H1 (cell line): Measurements from ENCODE around the gene ATP5ME. TPM values are rescaled to one million over a fixed set of nuclear protein-coding genes. Genes with fewer than 3 reads are reported as not detected.

Experiments
- CTCF ChIA-PET: fragments of 300-600 bp; sonication (Branson Sonifier 250); formaldehyde crosslinking; loops from one replicate; lab custom pipeline; 2021; ENCODE audit not compliant: partially characterized antibody; lab: Charles Lee
- POLR2A ChIA-PET: fragments of 300-600 bp; sonication (Branson Sonifier 250); formaldehyde crosslinking; loops from one replicate; lab custom pipeline; 2021; ENCODE audit warnings: inconsistent platforms; ENCODE audit not compliant: partially characterized antibody; lab: Charles Lee
- DNase-seq, 2 experiments: peaks; one replicate each; pipeline versions ENCODE4 v3.0.0 to v3.0.0-alpha.2; 2010 to 2022; ENCODE audit warnings: low spot score in 2 of 2, low read depth in 1 of 2, mixed read lengths in 1 of 2
- FAIRE-seq: peaks from 2 replicates; lab custom pipeline; 2011; peaks lifted over from hg19 to GRCh38; lab: Jason Lieb, UNC
- H2AFZ ChIP-seq: 2 replicates; pipeline ENCODE4 v1.8.1; 2012; ENCODE audit warnings: low read length, inconsistent platforms
- H2AK5ac ChIP-seq: 2 replicates; pipeline ENCODE4 v1.6.1; 2013; ENCODE audit warnings: low read depth, low read length
- H2BK120ac ChIP-seq: replicated peaks from 2 replicates; pipeline ENCODE3; 2013; ENCODE audit warnings: low read depth, low read length, inconsistent platforms
- H2BK12ac ChIP-seq: 2 replicates; pipeline ENCODE4 v1.6.1; 2013; ENCODE audit warnings: low read depth, low read length
- H2BK15ac ChIP-seq: 2 replicates; pipeline ENCODE4 v1.6.1; 2013; ENCODE audit warnings: low read length
- H2BK20ac ChIP-seq: 2 replicates; pipeline ENCODE4 v1.6.1; 2013; ENCODE audit warnings: low read length
- H2BK5ac ChIP-seq: 2 replicates; pipeline ENCODE4 v1.6.1; 2013; ENCODE audit warnings: low read depth, low read length
- H3K14ac ChIP-seq: 2 replicates; pipeline ENCODE4 v1.6.1; 2013; ENCODE audit warnings: inconsistent platforms; ENCODE audit not compliant: insufficient read length
- H3K18ac ChIP-seq: 2 replicates; pipeline ENCODE4 v1.6.1; 2013; ENCODE audit warnings: low read length; ENCODE audit errors: extremely low read depth
- H3K23ac ChIP-seq: 2 replicates; pipeline ENCODE4 v1.6.1; 2013; ENCODE audit warnings: inconsistent platforms; ENCODE audit not compliant: insufficient read length
- H3K23me2 ChIP-seq: 2 replicates; pipeline ENCODE4 v1.6.1; 2013; ENCODE audit warnings: low read depth, low read length
- H3K27ac ChIP-seq: 2 replicates; pipeline ENCODE4 v1.6.1; 2011; ENCODE audit warnings: low read depth, low read length, inconsistent platforms
- H3K27me3 ChIP-seq, 4 experiments: replicated peaks in 1 of 4; 1 replicate in 1 of 4; 2 replicates in 3 of 4; pipeline versions ENCODE4 v1.6.1 to v1.8.1; 2011 to 2013; ENCODE audit warnings: low read length in 3 of 4, mild to moderate bottlenecking in 3 of 4, inconsistent platforms in 2 of 4, mixed read lengths in 2 of 4, moderate library complexity in 1 of 4; ENCODE audit not compliant: control insufficient read depth in 3 of 4, insufficient read depth in 3 of 4; ENCODE audit errors: extremely low read depth in 1 of 4
- H3K36me3 ChIP-seq, 4 experiments: 2 replicates each; pipeline versions ENCODE4 v1.6.1 to v1.8.1; 2011 to 2013; ENCODE audit warnings: mild to moderate bottlenecking in 4 of 4, low read length in 3 of 4, moderate library complexity in 2 of 4, control low read depth in 1 of 4, inconsistent platforms in 1 of 4; ENCODE audit not compliant: insufficient read depth in 4 of 4, control insufficient read depth in 2 of 4
- H3K4ac ChIP-seq: replicated peaks from 2 replicates; pipeline ENCODE3; 2013; ENCODE audit warnings: low read length, low read depth, mixed read lengths, inconsistent platforms; ENCODE audit not compliant: insufficient read length
- H3K4me1 ChIP-seq, 4 experiments: replicated peaks in 1 of 4; 1 replicate in 1 of 4; 2 replicates in 3 of 4; pipeline versions ENCODE4 v1.6.1 to v1.8.1; 2011 to 2013; ENCODE audit warnings: low read length in 3 of 4, inconsistent platforms in 2 of 4, mixed read lengths in 1 of 4; ENCODE audit not compliant: insufficient read depth in 4 of 4, control insufficient read depth in 3 of 4
- H3K4me2 ChIP-seq, 2 experiments: 2 replicates each; pipeline versions ENCODE4 v1.6.1 to v1.8.1; 2011 to 2013; ENCODE audit warnings: low read depth in 2 of 2, low read length in 2 of 2, control low read depth in 1 of 2, inconsistent platforms in 1 of 2, mild to moderate bottlenecking in 1 of 2; ENCODE audit not compliant: insufficient read depth in 1 of 2
- H3K4me3 ChIP-seq, 4 experiments: fragments of 200-600, 300-600 bp in 1 of 4; sonication (generic), shearing (Covaris generic), sonication (Bioruptor Twin) in 1 of 4; 2 replicates each; pipeline versions ENCODE4 v1.5.1 to v1.8.1; 2011 to 2016; ENCODE audit warnings: low read length in 4 of 4, low read depth in 3 of 4, control low read depth in 2 of 4, inconsistent platforms in 2 of 4, mild to moderate bottlenecking in 2 of 4, mixed read lengths in 1 of 4, moderate library complexity in 1 of 4; ENCODE audit not compliant: insufficient read depth in 2 of 4; ENCODE audit errors: extremely low read depth in 1 of 4
- H3K56ac ChIP-seq: replicated peaks from 2 replicates; pipeline ENCODE3; 2013; ENCODE audit warnings: low read depth, mild to moderate bottlenecking, mixed read lengths, low read length, inconsistent platforms; ENCODE audit not compliant: insufficient read length
- H3K79me1 ChIP-seq: 2 replicates; pipeline ENCODE4 v1.6.1; 2013; ENCODE audit warnings: low read depth, low read length, control low read depth
- H3K79me2 ChIP-seq, 2 experiments: 2 replicates each; pipeline versions ENCODE4 v1.6.1 to v1.8.1; 2012 to 2013; ENCODE audit warnings: low read length in 2 of 2, mild to moderate bottlenecking in 2 of 2, inconsistent platforms in 1 of 2; ENCODE audit not compliant: insufficient read depth in 2 of 2, control insufficient read depth in 1 of 2
- H3K9ac ChIP-seq, 4 experiments: replicated peaks in 1 of 4; 1 replicate in 1 of 4; 2 replicates in 3 of 4; pipeline versions ENCODE4 v1.6.1 to v1.8.1; 2011 to 2013; ENCODE audit warnings: low read depth in 3 of 4, low read length in 3 of 4, control low read depth in 2 of 4, mild to moderate bottlenecking in 2 of 4, moderate library complexity in 2 of 4, inconsistent platforms in 1 of 4; ENCODE audit errors: extremely low read depth in 1 of 4
- H3K9me3 ChIP-seq, 2 experiments: 2 replicates each; pipeline versions ENCODE4 v1.6.1 to v1.8.1; 2012 to 2013; ENCODE audit warnings: mild to moderate bottlenecking in 2 of 2, moderate library complexity in 2 of 2, control low read depth in 1 of 2, inconsistent platforms in 1 of 2, low read depth in 1 of 2, low read length in 1 of 2, mixed read lengths in 1 of 2; ENCODE audit not compliant: insufficient read depth in 2 of 2
- H4K20me1 ChIP-seq, 2 experiments: replicated peaks in 1 of 2; 2 replicates each; pipeline versions ENCODE3 to v1.8.1; 2011 to 2013; ENCODE audit warnings: inconsistent platforms in 2 of 2, low read length in 2 of 2, mild to moderate bottlenecking in 1 of 2; ENCODE audit not compliant: insufficient read depth in 2 of 2, control insufficient read depth in 1 of 2
- H4K5ac ChIP-seq: 2 replicates; pipeline ENCODE4 v1.6.1; 2013; ENCODE audit warnings: low read length, low read depth, mixed read lengths, inconsistent platforms; ENCODE audit not compliant: insufficient read length
- H4K8ac ChIP-seq: 2 replicates; pipeline ENCODE4 v1.8.0; 2013; ENCODE audit warnings: mild to moderate bottlenecking, moderate library complexity, low read length, inconsistent platforms; ENCODE audit not compliant: insufficient read depth; ENCODE audit errors: extremely low read depth
- H4K91ac ChIP-seq: replicated peaks from 2 replicates; pipeline ENCODE3; 2013; ENCODE audit warnings: low read length, mixed read lengths, inconsistent platforms; ENCODE audit not compliant: insufficient read length
- GABPA ChIP-seq: IDR thresholded peaks from 2 replicates; pipeline ENCODE4 v1.6.1; 2011; ENCODE audit warnings: mild to moderate bottlenecking, low read length, moderate library complexity, borderline replicate concordance; ENCODE audit not compliant: insufficient read depth
- HDAC6 ChIP-seq: IDR thresholded peaks from one replicate; pipeline ENCODE4 v1.7.1; 2012; ENCODE audit warnings: low read depth, mild to moderate bottlenecking, inconsistent platforms, low read length, moderate library complexity
- MAFK ChIP-seq: IDR thresholded peaks from 2 replicates; pipeline ENCODE4 v1.6.1; 2012; ENCODE audit warnings: low read depth, mild to moderate bottlenecking, improper control_type of control experiment, low read length
- RAD21 ChIP-seq, 2 experiments: IDR thresholded peaks in 1 of 2; conservative IDR thresholded peaks in 1 of 2; 2 replicates each; pipeline ENCODE4 v1.6.1; 2011; ENCODE audit warnings: low read depth in 2 of 2, low read length in 2 of 2, improper control_type of control experiment in 1 of 2, inconsistent platforms in 1 of 2, mild to moderate bottlenecking in 1 of 2, moderate library complexity in 1 of 2
- RBBP5 ChIP-seq: IDR thresholded peaks from 2 replicates; pipeline ENCODE4 v1.7.1; 2012; ENCODE audit warnings: low read depth, mild to moderate bottlenecking, inconsistent platforms, low read length, moderate library complexity, borderline replicate concordance
- SIN3A ChIP-seq, 2 experiments: IDR thresholded peaks in 1 of 2; conservative IDR thresholded peaks in 1 of 2; 2 replicates each; pipeline ENCODE4 v1.6.1; 2011 to 2012; ENCODE audit warnings: low read length in 2 of 2, improper control_type of control experiment in 1 of 2, low read depth in 1 of 2, mild to moderate bottlenecking in 1 of 2
- SUZ12 ChIP-seq: fragments of 200-600 bp; sonication (generic); IDR thresholded peaks from 2 replicates; pipeline ENCODE4 v1.6.1; 2012; ENCODE audit warnings: mild to moderate bottlenecking, inconsistent platforms, low read length, moderate library complexity, mixed read lengths
- WGBS, 2 experiments: shearing (Covaris generic) in 1 of 2; methylation state at CpG; one replicate each; pipeline versions ENCODE4 v1.1.6 to v1.1.7; 2013 to 2015; ENCODE audit warnings: low lambda C conversion rate in 2 of 2, mixed read lengths in 2 of 2, inconsistent platforms in 1 of 2, low coverage in 1 of 2, missing lambda C conversion rate in 1 of 2; ENCODE audit not compliant: insufficient replicate concordance in 2 of 2, insufficient coverage in 1 of 2, insufficient read length in 1 of 2; ENCODE audit errors: extremely low coverage in 1 of 2, missing lambda C conversion rate in 1 of 2; 5-methylcytosine and 5-hydroxymethylcytosine counted together
- polyA plus RNA-seq, 7 experiments: library from polyadenylated mRNA; depleted of rRNA in 3 of 7; stranded (reverse) in 5 of 7; unstranded in 2 of 7; fragments of >200 nt in 5 of 7; fragments of 200-250 nt in 2 of 7; gene quantifications; 1 replicate in 5 of 7; 2 replicates in 1 of 7; 4 replicates in 1 of 7; pipeline versions ENCODE4 v1.2.1 to v1.2.3, GENCODE V29; 2011 to 2013; ENCODE audit warnings: missing spikeins in 2 of 7, mixed read lengths in 2 of 7
- total RNA-seq: library from RNA; stranded (reverse); fragmentation: NEBNext Ultra II Directional; extraction: Animal tissue kit (Norgen Biotek cat#: 25700); gene quantifications from 2 replicates; pipeline ENCODE4 v1.2.1, GENCODE V29; 2021
- TF ChIP-seq, protein P1 (sequence below): IDR thresholded peaks from 2 replicates; pipeline ENCODE4 v1.6.1; 2011; ENCODE audit warnings: low read length, improper control_type of control experiment

The ATP5ME gene
- total and polyA plus RNA-seq, 2 of the 8 experiments (the other 6 are each of a cell fraction or from before 2014, with no cell fraction given), result 375 to 450 TPM

DNA sequence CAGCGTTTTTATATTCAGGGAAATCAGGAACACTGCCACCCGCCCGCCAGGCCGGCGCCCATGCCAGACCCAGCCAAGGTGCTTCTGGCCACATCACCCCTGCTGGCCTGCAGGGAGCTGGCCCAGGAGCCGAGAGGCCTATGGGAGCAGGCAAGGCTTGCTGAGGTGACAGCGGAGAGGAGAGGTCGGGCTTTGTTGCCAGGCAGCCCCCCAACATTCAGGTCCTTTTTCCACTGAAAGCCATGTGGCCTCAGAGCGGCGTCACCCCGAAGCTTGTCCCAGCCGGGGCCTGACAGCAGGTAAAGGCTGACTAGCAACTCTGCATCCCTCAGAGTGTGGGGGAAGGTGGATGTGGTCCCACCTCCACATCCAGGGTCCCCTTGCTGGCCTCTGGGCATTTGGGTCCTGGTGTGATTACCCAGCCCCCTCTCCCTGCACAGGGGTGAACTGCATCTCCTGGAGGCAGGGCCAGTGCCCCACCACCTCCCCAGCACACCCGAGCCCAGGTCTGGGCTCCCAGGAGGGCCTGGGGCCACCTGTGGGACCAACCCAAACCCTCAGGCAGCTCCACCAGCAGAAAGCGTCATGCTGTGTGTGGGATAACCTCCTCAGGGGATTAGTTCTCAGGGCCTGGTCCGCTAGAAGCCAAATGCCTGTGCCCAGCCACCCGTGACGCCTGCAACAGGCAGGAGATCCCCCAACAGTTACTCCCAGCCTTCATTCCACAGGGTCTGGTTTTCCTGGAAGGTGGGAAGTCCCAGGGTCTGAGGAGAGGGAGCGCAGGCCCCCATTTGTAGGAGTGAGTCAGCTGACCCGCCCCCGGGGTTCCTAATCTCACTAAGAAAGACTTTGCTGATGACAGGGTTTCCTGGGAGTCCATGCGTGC, 49.1 kb downstream of the ATP5ME start, which contains the start of gene PDE6B:
PDE6B (plus strand) TSS at position 869 of the 886 bp plus-strand sequence. CDS start 54 bp downstream, outside the sequence.
- Histone ChIP-seq H2AK5ac (no peak within 1 kb of the TSS), H3K36me3 (no peaks in the 10 kb centered on the region), H2BK12ac (peak within 1 kb of the TSS; percentile 89; the same call in 1 of the 2 replicates), H3K4me1 (peaks cover 0 to 18% (median 8%) of the 10 kb centered on the region in 4 experiments; a peak in 5 of 7 replicates), H4K20me1 (peaks cover 0 to 3% of the 10 kb centered on the region in 2 experiments), H4K5ac (no peak within 1 kb of the TSS), H3K56ac (no peak within 1 kb of the TSS), H2BK20ac (peak within 1 kb of the TSS; percentile 38; the same call in 1 of the 2 replicates), H2BK120ac (no peak within 1 kb of the TSS), H3K27ac (no peak within 1 kb of the TSS), H3K9me3 (no peaks in the 10 kb centered on the region), H3K4ac (peak within 1 kb of the TSS; percentile 75), H2BK5ac (peak within 1 kb of the TSS; percentile 24; the same call in 1 of the 2 replicates), H4K91ac (peak within 1 kb of the TSS; percentile 87), H4K8ac (peak within 1 kb of the TSS; percentile 62), H3K4me2 (0 out of 4 replicates have a peak within 1 kb of the TSS, but pooled peaks of 1 of the 2 experiments have one; percentile 10), H3K79me2 (no peaks in the 10 kb centered on the region), H3K23ac (no peak within 1 kb of the TSS), H3K27me3 (peaks cover 0 to 2% (median 0%) of the 10 kb centered on the region in 4 experiments; a peak in 1 of 7 replicates), H3K9ac (no peak within 1 kb of the TSS), H3K79me1 (no peaks in the 10 kb centered on the region; the same call in 1 of the 2 replicates), H2AFZ (no peak within 1 kb of the TSS), H3K18ac (peak within 1 kb of the TSS; percentile 83; the same call in 1 of the 2 replicates), H3K23me2 (no peaks in the 10 kb centered on the region), H3K14ac (no peak within 1 kb of the TSS), H2BK15ac (peak within 1 kb of the TSS; percentile 99), H3K4me3 (no peak within 1 kb of the TSS)
- FAIRE-seq (no peak), DNase-seq (no peak)
- WGBS, 2 experiments, result 86% methylated on average over 21 of the region's 21 CpGs; no CpG with 5 or more reads in 1 of the 2 experiments
- POLR2A ChIA-PET, result interaction anchor here (0.9 to 1.6 kb wide), 4 partner anchors 27 to 56 kb away, joined by 3 to 6 read pairs (median 4); no protein-coding TSS in a partner anchor
- CTCF ChIA-PET, result interaction anchor here (0.7 to 2.2 kb wide), 6 partner anchors 12 to 102 kb away, joined by 3 to 8 read pairs (median 3); no protein-coding TSS in a partner anchor
- no peak for TF ChIP-seq SIN3A (conservative IDR thresholded peaks at IDR 0.05 in 1 of 2, IDR thresholded peaks at IDR 0.05 in 1 of 2; ENCODE audit: low read depth in 1 of 2, low read length in 2 of 2)
- peak; percentile 55 to 62 for TF ChIP-seq RAD21 (IDR thresholded peaks at IDR 0.05 in 1 of 2, conservative IDR thresholded peaks at IDR 0.05 in 1 of 2; ENCODE audit: low read depth in 2 of 2, low read length in 2 of 2)
- no peak for TF ChIP-seq SUZ12
- no peak for TF ChIP-seq MAFK
- TF ChIP-seq, protein P1, sequence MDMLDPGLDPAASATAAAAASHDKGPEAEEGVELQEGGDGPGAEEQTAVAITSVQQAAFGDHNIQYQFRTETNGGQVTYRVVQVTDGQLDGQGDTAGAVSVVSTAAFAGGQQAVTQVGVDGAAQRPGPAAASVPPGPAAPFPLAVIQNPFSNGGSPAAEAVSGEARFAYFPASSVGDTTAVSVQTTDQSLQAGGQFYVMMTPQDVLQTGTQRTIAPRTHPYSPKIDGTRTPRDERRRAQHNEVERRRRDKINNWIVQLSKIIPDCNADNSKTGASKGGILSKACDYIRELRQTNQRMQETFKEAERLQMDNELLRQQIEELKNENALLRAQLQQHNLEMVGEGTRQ, result peak; percentile 43; the same call in 1 of the 2 replicates
- 0 out of 2 replicates have a peak, but pooled peaks have one; percentile 18 for TF ChIP-seq RBBP5
- TF ChIP-seq HDAC6, result no peak
- no peak for TF ChIP-seq GABPA
